GM06990 (cell line): ENCODE data around the gene VPS13D.

Experiments
- DNase-seq: peaks from one replicate; pipeline ENCODE4 v3.0.0-alpha.2; 2011; ENCODE audit not compliant: insufficient read length; ENCODE audit errors: extremely low read depth
- H3K27me3 ChIP-seq: replicated peaks from 2 replicates; pipeline ENCODE4 v1.6.0; 2011; ENCODE audit warnings: low read length; ENCODE audit not compliant: control insufficient read depth, insufficient read depth
- H3K36me3 ChIP-seq: 2 replicates; pipeline ENCODE4 v1.5.1; 2011; ENCODE audit warnings: low read length; ENCODE audit not compliant: control insufficient read depth, insufficient read depth
- H3K4me3 ChIP-seq: replicated peaks from 2 replicates; pipeline ENCODE4 v1.5.1; 2011; ENCODE audit warnings: low read depth, mild to moderate bottlenecking, control low read depth, low read length
- CTCF ChIP-seq: IDR thresholded peaks from 2 replicates; pipeline ENCODE4 v1.5.1; 2011; ENCODE audit warnings: low read length, control low read depth, mild to moderate bottlenecking, inconsistent platforms; ENCODE audit not compliant: insufficient read depth, poor library complexity, severe bottlenecking

The VPS13D gene

GRCh38 chr1:12284486-12284885 is 54.7 kb downstream of the VPS13D start:
- Histone ChIP-seq H3K4me3 (no peak overlapping the region), H3K36me3 (peaks cover 2% of the 10 kb centered on the region), H3K27me3 (no peaks in the 10 kb centered on the region)
- TF ChIP-seq CTCF, result no peak
- no peak for DNase-seq

GRCh38 chr1:12285496-12286143 is 55.8 kb downstream of the VPS13D start:
- H3K36me3 ChIP-seq, result peaks cover 2% of the 10 kb centered on the region
- no peak overlapping the region for H3K4me3 ChIP-seq
- H3K27me3 ChIP-seq, result no peaks in the 10 kb centered on the region
- DNase-seq, result no peak
- TF ChIP-seq CTCF, result no peak

GRCh38 chr1:12287869-12288268 is 58.0 kb downstream of the VPS13D start:
- Histone ChIP-seq H3K36me3 (peaks cover 2% of the 10 kb centered on the region), H3K4me3 (no peak overlapping the region), H3K27me3 (no peaks in the 10 kb centered on the region)
- TF ChIP-seq CTCF, result no peak
- peak; percentile 6 for DNase-seq

- Histone ChIP-seq H3K27me3 (no peaks in the 10 kb centered on the region), H3K36me3 (no peaks in the 10 kb centered on the region; the same call in 1 of the 2 replicates), H3K4me3 (no peak overlapping the region)
- no peak for DNase-seq
- no peak for TF ChIP-seq CTCF
Observed at GRCh38 chr1:12290828-12291227, 61.0 kb downstream of the VPS13D start.

GRCh38 chr1:12293416-12293815 is 63.6 kb downstream of the VPS13D start:
- H3K36me3 ChIP-seq, result no peaks in the 10 kb centered on the region; the same call in none of the 2 replicates
- H3K4me3 ChIP-seq, result no peak overlapping the region
- no peaks in the 10 kb centered on the region for H3K27me3 ChIP-seq
- no peak for DNase-seq
- TF ChIP-seq CTCF, result no peak

GRCh38 chr1:12294076-12294475 is 64.2 kb downstream of the VPS13D start:
- no peak for TF ChIP-seq CTCF
- no peak for DNase-seq

More at GRCh38 chr1:12294076-12294475, 64.2 kb downstream of the VPS13D start:
- Histone ChIP-seq H3K4me3 (no peak overlapping the region), H3K27me3 (no peaks in the 10 kb centered on the region), H3K36me3 (no peaks in the 10 kb centered on the region; the same call in none of the 2 replicates)
